H1 (cell line): ENCODE measurements around the gene MCF2L. TPM values are rescaled to one million over a fixed set of nuclear protein-coding genes. Genes with fewer than 3 reads are reported as not detected.
A peak's percentile ranks its signal among the peaks of the same experiment; 100 is the strongest.

Experiments
- CTCF ChIA-PET: fragments of 300-600 bp; sonication (Branson Sonifier 250); formaldehyde crosslinking; loops from one replicate; lab custom pipeline; 2021; ENCODE audit not compliant: partially characterized antibody; lab: Charles Lee
- POLR2A ChIA-PET: fragments of 300-600 bp; sonication (Branson Sonifier 250); formaldehyde crosslinking; loops from one replicate; lab custom pipeline; 2021; ENCODE audit warnings: inconsistent platforms; ENCODE audit not compliant: partially characterized antibody; lab: Charles Lee
- DNase-seq, 2 experiments: peaks; one replicate each; pipeline versions ENCODE4 v3.0.0 to v3.0.0-alpha.2; 2010 to 2022; ENCODE audit warnings: low spot score in 2 of 2, low read depth in 1 of 2, mixed read lengths in 1 of 2
- FAIRE-seq: peaks from 2 replicates; lab custom pipeline; 2011; peaks lifted over from hg19 to GRCh38; lab: Jason Lieb, UNC
- H2AFZ ChIP-seq: 2 replicates; pipeline ENCODE4 v1.8.1; 2012; ENCODE audit warnings: low read length, inconsistent platforms
- H2AK5ac ChIP-seq: 2 replicates; pipeline ENCODE4 v1.6.1; 2013; ENCODE audit warnings: low read depth, low read length
- H2BK120ac ChIP-seq: replicated peaks from 2 replicates; pipeline ENCODE3; 2013; ENCODE audit warnings: low read depth, low read length, inconsistent platforms
- H2BK12ac ChIP-seq: 2 replicates; pipeline ENCODE4 v1.6.1; 2013; ENCODE audit warnings: low read depth, low read length
- H2BK15ac ChIP-seq: 2 replicates; pipeline ENCODE4 v1.6.1; 2013; ENCODE audit warnings: low read length
- H2BK20ac ChIP-seq: 2 replicates; pipeline ENCODE4 v1.6.1; 2013; ENCODE audit warnings: low read length
- H2BK5ac ChIP-seq: 2 replicates; pipeline ENCODE4 v1.6.1; 2013; ENCODE audit warnings: low read depth, low read length
- H3K14ac ChIP-seq: 2 replicates; pipeline ENCODE4 v1.6.1; 2013; ENCODE audit warnings: inconsistent platforms; ENCODE audit not compliant: insufficient read length
- H3K18ac ChIP-seq: 2 replicates; pipeline ENCODE4 v1.6.1; 2013; ENCODE audit warnings: low read length; ENCODE audit errors: extremely low read depth
- H3K23ac ChIP-seq: 2 replicates; pipeline ENCODE4 v1.6.1; 2013; ENCODE audit warnings: inconsistent platforms; ENCODE audit not compliant: insufficient read length
- H3K23me2 ChIP-seq: 2 replicates; pipeline ENCODE4 v1.6.1; 2013; ENCODE audit warnings: low read depth, low read length
- H3K27ac ChIP-seq: 2 replicates; pipeline ENCODE4 v1.6.1; 2011; ENCODE audit warnings: low read depth, low read length, inconsistent platforms
- H3K27me3 ChIP-seq, 4 experiments: replicated peaks in 1 of 4; 1 replicate in 1 of 4; 2 replicates in 3 of 4; pipeline versions ENCODE4 v1.6.1 to v1.8.1; 2011 to 2013; ENCODE audit warnings: low read length in 3 of 4, mild to moderate bottlenecking in 3 of 4, inconsistent platforms in 2 of 4, mixed read lengths in 2 of 4, moderate library complexity in 1 of 4; ENCODE audit not compliant: control insufficient read depth in 3 of 4, insufficient read depth in 3 of 4; ENCODE audit errors: extremely low read depth in 1 of 4
- H3K36me3 ChIP-seq, 4 experiments: 2 replicates each; pipeline versions ENCODE4 v1.6.1 to v1.8.1; 2011 to 2013; ENCODE audit warnings: mild to moderate bottlenecking in 4 of 4, low read length in 3 of 4, moderate library complexity in 2 of 4, control low read depth in 1 of 4, inconsistent platforms in 1 of 4; ENCODE audit not compliant: insufficient read depth in 4 of 4, control insufficient read depth in 2 of 4
- H3K4ac ChIP-seq: replicated peaks from 2 replicates; pipeline ENCODE3; 2013; ENCODE audit warnings: low read length, low read depth, mixed read lengths, inconsistent platforms; ENCODE audit not compliant: insufficient read length
- H3K4me1 ChIP-seq, 4 experiments: replicated peaks in 1 of 4; 1 replicate in 1 of 4; 2 replicates in 3 of 4; pipeline versions ENCODE4 v1.6.1 to v1.8.1; 2011 to 2013; ENCODE audit warnings: low read length in 3 of 4, inconsistent platforms in 2 of 4, mixed read lengths in 1 of 4; ENCODE audit not compliant: insufficient read depth in 4 of 4, control insufficient read depth in 3 of 4
- H3K4me2 ChIP-seq, 2 experiments: 2 replicates each; pipeline versions ENCODE4 v1.6.1 to v1.8.1; 2011 to 2013; ENCODE audit warnings: low read depth in 2 of 2, low read length in 2 of 2, control low read depth in 1 of 2, inconsistent platforms in 1 of 2, mild to moderate bottlenecking in 1 of 2; ENCODE audit not compliant: insufficient read depth in 1 of 2
- H3K4me3 ChIP-seq, 4 experiments: fragments of 200-600, 300-600 bp in 1 of 4; sonication (generic), shearing (Covaris generic), sonication (Bioruptor Twin) in 1 of 4; 2 replicates each; pipeline versions ENCODE4 v1.5.1 to v1.8.1; 2011 to 2016; ENCODE audit warnings: low read length in 4 of 4, low read depth in 3 of 4, control low read depth in 2 of 4, inconsistent platforms in 2 of 4, mild to moderate bottlenecking in 2 of 4, mixed read lengths in 1 of 4, moderate library complexity in 1 of 4; ENCODE audit not compliant: insufficient read depth in 2 of 4; ENCODE audit errors: extremely low read depth in 1 of 4
- H3K56ac ChIP-seq: replicated peaks from 2 replicates; pipeline ENCODE3; 2013; ENCODE audit warnings: low read depth, mild to moderate bottlenecking, mixed read lengths, low read length, inconsistent platforms; ENCODE audit not compliant: insufficient read length
- H3K79me1 ChIP-seq: 2 replicates; pipeline ENCODE4 v1.6.1; 2013; ENCODE audit warnings: low read depth, low read length, control low read depth
- H3K79me2 ChIP-seq, 2 experiments: 2 replicates each; pipeline versions ENCODE4 v1.6.1 to v1.8.1; 2012 to 2013; ENCODE audit warnings: low read length in 2 of 2, mild to moderate bottlenecking in 2 of 2, inconsistent platforms in 1 of 2; ENCODE audit not compliant: insufficient read depth in 2 of 2, control insufficient read depth in 1 of 2
- H3K9ac ChIP-seq, 4 experiments: replicated peaks in 1 of 4; 1 replicate in 1 of 4; 2 replicates in 3 of 4; pipeline versions ENCODE4 v1.6.1 to v1.8.1; 2011 to 2013; ENCODE audit warnings: low read depth in 3 of 4, low read length in 3 of 4, control low read depth in 2 of 4, mild to moderate bottlenecking in 2 of 4, moderate library complexity in 2 of 4, inconsistent platforms in 1 of 4; ENCODE audit errors: extremely low read depth in 1 of 4
- H3K9me3 ChIP-seq, 2 experiments: 2 replicates each; pipeline versions ENCODE4 v1.6.1 to v1.8.1; 2012 to 2013; ENCODE audit warnings: mild to moderate bottlenecking in 2 of 2, moderate library complexity in 2 of 2, control low read depth in 1 of 2, inconsistent platforms in 1 of 2, low read depth in 1 of 2, low read length in 1 of 2, mixed read lengths in 1 of 2; ENCODE audit not compliant: insufficient read depth in 2 of 2
- H4K20me1 ChIP-seq, 2 experiments: replicated peaks in 1 of 2; 2 replicates each; pipeline versions ENCODE3 to v1.8.1; 2011 to 2013; ENCODE audit warnings: inconsistent platforms in 2 of 2, low read length in 2 of 2, mild to moderate bottlenecking in 1 of 2; ENCODE audit not compliant: insufficient read depth in 2 of 2, control insufficient read depth in 1 of 2
- H4K5ac ChIP-seq: 2 replicates; pipeline ENCODE4 v1.6.1; 2013; ENCODE audit warnings: low read length, low read depth, mixed read lengths, inconsistent platforms; ENCODE audit not compliant: insufficient read length
- H4K8ac ChIP-seq: 2 replicates; pipeline ENCODE4 v1.8.0; 2013; ENCODE audit warnings: mild to moderate bottlenecking, moderate library complexity, low read length, inconsistent platforms; ENCODE audit not compliant: insufficient read depth; ENCODE audit errors: extremely low read depth
- H4K91ac ChIP-seq: replicated peaks from 2 replicates; pipeline ENCODE3; 2013; ENCODE audit warnings: low read length, mixed read lengths, inconsistent platforms; ENCODE audit not compliant: insufficient read length
- BCL11A ChIP-seq, 2 experiments: IDR thresholded peaks; one replicate each; pipeline ENCODE4 v1.6.1; 2011; ENCODE audit warnings: low read depth in 2 of 2, low read length in 2 of 2, mild to moderate bottlenecking in 2 of 2
- BRCA1 ChIP-seq: IDR thresholded peaks from 2 replicates; pipeline ENCODE4 v1.6.1; 2012; ENCODE audit warnings: low read depth, low read length, improper control_type of control experiment
- CHD2 ChIP-seq: IDR thresholded peaks from 2 replicates; pipeline ENCODE4 v1.6.1; 2012; ENCODE audit warnings: low read length, improper control_type of control experiment
- EP300 ChIP-seq, 2 experiments: IDR thresholded peaks; 1 replicate in 1 of 2; 2 replicates in 1 of 2; pipeline ENCODE4 v1.6.1; 2011 to 2012; ENCODE audit warnings: low read depth in 2 of 2, low read length in 2 of 2, mild to moderate bottlenecking in 2 of 2, borderline replicate concordance in 1 of 2, inconsistent platforms in 1 of 2, moderate library complexity in 1 of 2
- KDM1A ChIP-seq: fragments of 200-600, 300-600 bp; sonication (generic); IDR thresholded peaks from 2 replicates; pipeline ENCODE4 v1.7.1; 2016; ENCODE audit warnings: mild to moderate bottlenecking, low read length, borderline replicate concordance
- KDM4A ChIP-seq: IDR thresholded peaks from one replicate; pipeline ENCODE4 v1.7.1; 2012; ENCODE audit warnings: low read depth, mild to moderate bottlenecking, moderate library complexity, low read length, inconsistent platforms; ENCODE audit not compliant: severe bottlenecking
- SIRT6 ChIP-seq: IDR thresholded peaks from one replicate; pipeline ENCODE4 v1.7.1; 2012; ENCODE audit warnings: low read length, inconsistent platforms
- USF2 ChIP-seq: IDR thresholded peaks from 2 replicates; pipeline ENCODE4 v1.6.1; 2011; ENCODE audit warnings: low read length, improper control_type of control experiment
- WGBS, 2 experiments: shearing (Covaris generic) in 1 of 2; methylation state at CpG; one replicate each; pipeline versions ENCODE4 v1.1.6 to v1.1.7; 2013 to 2015; ENCODE audit warnings: low lambda C conversion rate in 2 of 2, mixed read lengths in 2 of 2, inconsistent platforms in 1 of 2, low coverage in 1 of 2, missing lambda C conversion rate in 1 of 2; ENCODE audit not compliant: insufficient replicate concordance in 2 of 2, insufficient coverage in 1 of 2, insufficient read length in 1 of 2; ENCODE audit errors: extremely low coverage in 1 of 2, missing lambda C conversion rate in 1 of 2; 5-methylcytosine and 5-hydroxymethylcytosine counted together
- polyA plus RNA-seq, 7 experiments: library from polyadenylated mRNA; depleted of rRNA in 3 of 7; stranded (reverse) in 5 of 7; unstranded in 2 of 7; fragments of >200 nt in 5 of 7; fragments of 200-250 nt in 2 of 7; gene quantifications; 1 replicate in 5 of 7; 2 replicates in 1 of 7; 4 replicates in 1 of 7; pipeline versions ENCODE4 v1.2.1 to v1.2.3, GENCODE V29; 2011 to 2013; ENCODE audit warnings: missing spikeins in 2 of 7, mixed read lengths in 2 of 7
- total RNA-seq: library from RNA; stranded (reverse); fragmentation: NEBNext Ultra II Directional; extraction: Animal tissue kit (Norgen Biotek cat#: 25700); gene quantifications from 2 replicates; pipeline ENCODE4 v1.2.1, GENCODE V29; 2021

Gene MCF2L
- total and polyA plus RNA-seq, 2 of the 8 experiments (the other 6 are each of a cell fraction or from before 2014, with no cell fraction given) = 10.1 to 24.4 TPM

- H3K18ac ChIP-seq = no peak overlapping the region
- no peak overlapping the region for H3K4ac ChIP-seq
- ChIA-PET CTCF (interaction anchor here (0.7 to 1.8 kb wide), 8 partner anchors 10 to 79 kb away, joined by 3 to 8 read pairs (median 4); partner anchors contain the start of gene MCF2L), POLR2A (interaction anchor here (0.6 to 1.0 kb wide), 2 partner anchors 38 to 1052 kb away, joined by 3 read pairs; no protein-coding TSS in a partner anchor)
- peak overlapping the region; percentile 63; the same call in 1 of the 2 replicates for H2BK5ac ChIP-seq
- H4K5ac ChIP-seq = no peak overlapping the region
- no peaks in the 10 kb centered on the region for H3K79me1 ChIP-seq
- peak overlapping the region; percentile 8; the same call in 1 of the 2 replicates for H3K27ac ChIP-seq
- H3K9ac ChIP-seq = no peak overlapping the region
- no peak overlapping the region for H2BK15ac ChIP-seq
- H2BK12ac ChIP-seq = no peak overlapping the region
- WGBS, 2 experiments = 85% methylated on average over 12 of the region's 17 CpGs; no CpG with 5 or more reads in 1 of the 2 experiments
- H2BK120ac ChIP-seq = no peak overlapping the region
- no peaks in the 10 kb centered on the region for H3K9me3 ChIP-seq
- no peak overlapping the region for H3K14ac ChIP-seq
- no peak overlapping the region; the same call in 1 of the 2 replicates for H2AK5ac ChIP-seq
- H4K8ac ChIP-seq = no peak overlapping the region
- H3K23ac ChIP-seq = no peak overlapping the region
- H3K79me2 ChIP-seq = no peaks in the 10 kb centered on the region; a peak in 1 of 4 replicates
- H3K4me3 ChIP-seq = no peak overlapping the region
- H4K91ac ChIP-seq = no peak overlapping the region
- H2AFZ ChIP-seq = no peak overlapping the region
- DNase-seq = no peak
- no peak for FAIRE-seq
- H3K4me2 ChIP-seq = no peak overlapping the region
- no peaks in the 10 kb centered on the region for H3K36me3 ChIP-seq
- peaks cover 3 to 17% (median 10%) of the 10 kb centered on the region in 4 experiments for H3K4me1 ChIP-seq
- H3K56ac ChIP-seq = no peak overlapping the region
- H3K27me3 ChIP-seq = no peaks in the 10 kb centered on the region
- no peaks in the 10 kb centered on the region for H3K23me2 ChIP-seq
- peaks cover under 1 to 3% of the 10 kb centered on the region in 2 experiments for H4K20me1 ChIP-seq
- no peak overlapping the region for H2BK20ac ChIP-seq
- no peak for TF ChIP-seq CHD2
- no peak for TF ChIP-seq KDM4A
- no peak for TF ChIP-seq BCL11A (IDR thresholded peaks at IDR 0.05; ENCODE audit: low read depth in 2 of 2, low read length in 2 of 2)
- no peak for TF ChIP-seq EP300 (IDR thresholded peaks at IDR 0.05; ENCODE audit: borderline replicate concordance in 1 of 2, low read depth in 2 of 2, low read length in 2 of 2)
- TF ChIP-seq KDM1A = no peak
- TF ChIP-seq USF2 = no peak
- TF ChIP-seq SIRT6 = no peak
- no peak for TF ChIP-seq BRCA1
Measured at GRCh38 chr13:112952759-112953551, 16.1 kb upstream of the MCF2L start.
